OCI-LY3 (cell line): ENCODE data around the gene CCDC194.

Source experiments
- CTCF ChIP-seq: fragments of 200-600, 300-600 bp; sonication (generic); IDR thresholded peaks from 2 replicates; pipeline ENCODE4 v1.5.1; 2014; ENCODE audit warnings: antibody characterized with exemption, low read length, low read depth
- EZH2phosphoT487 ChIP-seq: fragments of 200-600 bp; shearing (Covaris generic); IDR thresholded peaks from 2 replicates; pipeline ENCODE4 v1.6.1; 2018; ENCODE audit warnings: antibody characterized with exemption, mixed run types, low read depth

- no peak for TF ChIP-seq CTCF
- no peak for TF ChIP-seq EZH2phosphoT487
Observed at GRCh38 chr19:17357724-17358123, 36.3 kb downstream of the CCDC194 start.
